Measurements from ENCODE around the gene RHEB.

Gene RHEB

GRCh38 chr7:151468217-151469018 lies 51.3 kb downstream of the RHEB start:
- no peak overlapping the region for H3K4me3 ChIP-seq (IDR thresholded peaks at IDR 0.05; ENCODE audit: insufficient read depth, low read depth, low read length)
- no peak overlapping the region for H3K27ac ChIP-seq
- no peak overlapping the region for H3K9ac ChIP-seq
- TF ChIP-seq CTCF (conservative IDR thresholded peaks at IDR 0.05; ENCODE audit: low read depth, low read length), result no peak
- no peaks in the 10 kb centered on the region for H3K27me3 ChIP-seq (ENCODE audit: insufficient read depth, low read depth)
- peaks cover 46% of the 10 kb centered on the region for H3K4me1 ChIP-seq (ENCODE audit: low read depth, poor library complexity, severe bottlenecking)
- peaks cover 35% of the 10 kb centered on the region; the same call in 1 of the 2 replicates for H3K36me3 ChIP-seq (ENCODE audit: insufficient read depth)
- H3K4me2 ChIP-seq, result no peak overlapping the region
- H2AFZ ChIP-seq (ENCODE audit: low read depth), result no peak overlapping the region
- H3K79me2 ChIP-seq (ENCODE audit: insufficient read depth, low read depth), result peaks cover 23% of the 10 kb centered on the region; the same call in 1 of the 2 replicates
- no peaks in the 10 kb centered on the region for H4K20me1 ChIP-seq (ENCODE audit: insufficient read depth)

- Histone ChIP-seq H4K20me1 (ENCODE audit: insufficient read depth) (no peaks in the 10 kb centered on the region), H2AFZ (ENCODE audit: low read depth) (no peak overlapping the region), H3K9ac (no peak overlapping the region), H3K27ac (no peak overlapping the region), H3K36me3 (ENCODE audit: insufficient read depth) (peaks cover 30% of the 10 kb centered on the region; the same call in 1 of the 2 replicates), H3K4me1 (ENCODE audit: low read depth, poor library complexity, severe bottlenecking) (peaks cover 14% of the 10 kb centered on the region), H3K27me3 (ENCODE audit: insufficient read depth, low read depth) (no peaks in the 10 kb centered on the region), H3K79me2 (ENCODE audit: insufficient read depth, low read depth) (peaks cover 9% of the 10 kb centered on the region; the same call in 1 of the 2 replicates), H3K4me3 (IDR thresholded peaks at IDR 0.05; ENCODE audit: insufficient read depth, low read depth, low read length) (no peak overlapping the region), H3K4me2 (no peak overlapping the region)
- no peak for TF ChIP-seq CTCF (conservative IDR thresholded peaks at IDR 0.05; ENCODE audit: low read depth, low read length)
Measured at GRCh38 chr7:151465169-151465568, 54.5 kb downstream of the RHEB start.

GRCh38 chr7:151462306-151462779 lies 57.4 kb downstream of the RHEB start:
- H3K4me2 ChIP-seq, result no peak overlapping the region
- no peak overlapping the region for H3K4me3 ChIP-seq (IDR thresholded peaks at IDR 0.05; ENCODE audit: insufficient read depth, low read depth, low read length)
- H3K79me2 ChIP-seq (ENCODE audit: insufficient read depth, low read depth), result no peaks in the 10 kb centered on the region
- H4K20me1 ChIP-seq (ENCODE audit: insufficient read depth), result no peaks in the 10 kb centered on the region
- peaks cover 15% of the 10 kb centered on the region; the same call in 1 of the 2 replicates for H3K36me3 ChIP-seq (ENCODE audit: insufficient read depth)
- H3K27me3 ChIP-seq (ENCODE audit: insufficient read depth, low read depth), result no peaks in the 10 kb centered on the region
- H3K9ac ChIP-seq, result no peak overlapping the region
- no peaks in the 10 kb centered on the region for H3K4me1 ChIP-seq (ENCODE audit: low read depth, poor library complexity, severe bottlenecking)
- H3K27ac ChIP-seq, result no peak overlapping the region
- TF ChIP-seq CTCF (conservative IDR thresholded peaks at IDR 0.05; ENCODE audit: low read depth, low read length), result no peak
- no peak overlapping the region for H2AFZ ChIP-seq (ENCODE audit: low read depth)

- H3K9ac ChIP-seq, result no peak overlapping the region
- H3K36me3 ChIP-seq (ENCODE audit: insufficient read depth), result peaks cover 15% of the 10 kb centered on the region; the same call in 1 of the 2 replicates
- H3K4me3 ChIP-seq (IDR thresholded peaks at IDR 0.05; ENCODE audit: insufficient read depth, low read depth, low read length), result no peak overlapping the region
- no peaks in the 10 kb centered on the region for H3K4me1 ChIP-seq (ENCODE audit: low read depth, poor library complexity, severe bottlenecking)
- no peaks in the 10 kb centered on the region for H4K20me1 ChIP-seq (ENCODE audit: insufficient read depth)
- H3K27me3 ChIP-seq (ENCODE audit: insufficient read depth, low read depth), result no peaks in the 10 kb centered on the region
- no peak overlapping the region for H3K27ac ChIP-seq
- H3K4me2 ChIP-seq, result no peak overlapping the region
- H2AFZ ChIP-seq (ENCODE audit: low read depth), result no peak overlapping the region
- H3K79me2 ChIP-seq (ENCODE audit: insufficient read depth, low read depth), result no peaks in the 10 kb centered on the region
- TF ChIP-seq CTCF (conservative IDR thresholded peaks at IDR 0.05; ENCODE audit: low read depth, low read length), result no peak
Measured at GRCh38 chr7:151461942-151462230, 57.8 kb downstream of the RHEB start.
